HepG2 (cell line): Measurements from ENCODE around the gene SLC6A4. TPM values are rescaled to one million over a fixed set of nuclear protein-coding genes. Genes with fewer than 3 reads are reported as not detected.

Source experiments
- ATAC-seq: fragments of 200-7000 bp; cut with Tn5 transposase; 3 replicates; pipeline ENCODE4 v1.9.1; 2020; ENCODE audit warnings: mild to moderate bottlenecking, moderate library complexity
- BruUV-seq: library from RNA; stranded (reverse); fragments of 400-500 nt; replicated peaks from 2 replicates; lab custom pipeline; 2021; lab: Mats Ljungman, UMichigan
- CTCF ChIA-PET: fragments of 300-600 bp; formaldehyde crosslinking; extraction: SDS; loops from one replicate; lab custom pipeline; 2021; ENCODE audit warnings: low total read pairs, inconsistent platforms, low intra/inter-chr PET ratio; lab: Yijun Ruan, JAX
- POLR2A ChIA-PET: fragments of 350-600 bp; sonication (Branson Sonifier 250); formaldehyde crosslinking; loops from one replicate; lab custom pipeline; 2020; ENCODE audit warnings: antibody characterized with exemption, inconsistent platforms; lab: Yijun Ruan, JAX
- DNase-seq: peaks from one replicate; pipeline ENCODE4 v3.0.0-alpha.2; 2015; ENCODE audit warnings: low spot score
- FAIRE-seq: peaks from 3 replicates; lab custom pipeline; 2011; peaks lifted over from hg19 to GRCh38; lab: Jason Lieb, UNC
- H2AFZ ChIP-seq: one replicate; pipeline ENCODE4 v1.6.1; 2011; ENCODE audit warnings: low read length, inconsistent platforms
- H3K27ac ChIP-seq: fragments of 300-600 bp; 3 replicates; pipeline ENCODE4 v1.8.0; 2011; ENCODE audit warnings: mixed run types, mild to moderate bottlenecking, mixed read lengths, low read length, inconsistent platforms; ENCODE audit not compliant: insufficient read depth; ENCODE audit errors: extremely low read length
- H3K27me3 ChIP-seq, 2 experiments: fragments of 200-600 bp in 1 of 2; 2 replicates in 1 of 2; 3 replicates in 1 of 2; pipeline versions ENCODE4 v1.6.0 to v1.8.0; 2011; ENCODE audit warnings: low read length in 2 of 2, mild to moderate bottlenecking in 2 of 2, moderate library complexity in 2 of 2, inconsistent platforms in 1 of 2; ENCODE audit not compliant: insufficient read depth in 2 of 2, control insufficient read depth in 1 of 2
- H3K36me3 ChIP-seq, 2 experiments: fragments of 200-600 bp in 1 of 2; replicated peaks in 1 of 2; 2 replicates in 1 of 2; 3 replicates in 1 of 2; pipeline versions ENCODE4 v1.5.1 to v1.8.0; 2011; ENCODE audit warnings: low read length in 2 of 2, inconsistent platforms in 1 of 2; ENCODE audit not compliant: insufficient read depth in 2 of 2, control insufficient read depth in 1 of 2
- H3K4me1 ChIP-seq: 2 replicates; pipeline ENCODE4 v1.5.1; 2012; ENCODE audit warnings: low read length, inconsistent platforms; ENCODE audit not compliant: insufficient read depth
- H3K4me2 ChIP-seq: 2 replicates; pipeline ENCODE4 v1.6.0; 2011; ENCODE audit warnings: low read depth, low read length, inconsistent platforms
- H3K4me3 ChIP-seq, 3 experiments: fragments of 200-600 bp in 1 of 3; sonication (generic), shearing (Covaris generic) in 1 of 3; replicated peaks in 1 of 3; 2 replicates each; pipeline ENCODE4 v1.5.1; 2011 to 2016; ENCODE audit warnings: low read length in 3 of 3, inconsistent platforms in 2 of 3, low read depth in 2 of 3, mild to moderate bottlenecking in 2 of 3, control low read depth in 1 of 3, mixed read lengths in 1 of 3; ENCODE audit not compliant: insufficient read depth in 1 of 3
- H3K79me2 ChIP-seq: one replicate; pipeline ENCODE4 v1.6.1; 2011; ENCODE audit warnings: low read length, inconsistent platforms; ENCODE audit not compliant: insufficient read depth
- H3K9ac ChIP-seq: 2 replicates; pipeline ENCODE4 v1.6.0; 2011; ENCODE audit warnings: mild to moderate bottlenecking, low read depth, low read length, inconsistent platforms; ENCODE audit not compliant: insufficient read depth
- H3K9me3 ChIP-seq: 2 replicates; pipeline ENCODE4 v1.5.1; 2012; ENCODE audit warnings: mild to moderate bottlenecking, low read length
- H4K20me1 ChIP-seq: 2 replicates; pipeline ENCODE4 v1.6.0; 2011; ENCODE audit warnings: inconsistent platforms, mild to moderate bottlenecking, low read length, moderate library complexity; ENCODE audit not compliant: insufficient read depth
- DZIP1 ChIP-seq: sonication (generic); formaldehyde crosslinking; IDR thresholded peaks from 2 replicates; pipeline ENCODE4 v1.5.0; 2020; ENCODE audit warnings: mild to moderate bottlenecking, missing genetic modification reagents
- FOXK1 ChIP-seq: sonication (generic); formaldehyde crosslinking; IDR thresholded peaks from 2 replicates; pipeline ENCODE4 v1.4.0; 2020; ENCODE audit warnings: low read depth, missing genetic modification reagents, borderline replicate concordance
- HNF1A ChIP-seq, 2 experiments: sonication (generic) in 1 of 2; formaldehyde crosslinking in 1 of 2; IDR thresholded peaks; 2 replicates each; pipeline versions ENCODE4 v1.4.0 to v1.6.1; 2016 to 2020; ENCODE audit warnings: borderline replicate concordance in 1 of 2, low read depth in 1 of 2, mild to moderate bottlenecking in 1 of 2, missing genetic modification reagents in 1 of 2
- MTA1 ChIP-seq: sonication (generic); formaldehyde crosslinking; IDR thresholded peaks from 2 replicates; pipeline ENCODE4 v1.4.0; 2020; ENCODE audit warnings: missing genetic modification reagents, mild to moderate bottlenecking, borderline replicate concordance
- NR0B2 ChIP-seq: sonication (generic); formaldehyde crosslinking; IDR thresholded peaks from 2 replicates; pipeline ENCODE4 v1.4.0; 2020; ENCODE audit warnings: mild to moderate bottlenecking, missing genetic modification reagents
- ZHX2 ChIP-seq, 2 experiments: sonication (generic) in 1 of 2; formaldehyde crosslinking in 1 of 2; IDR thresholded peaks; 2 replicates each; pipeline versions ENCODE4 v1.6.1 to v1.9.0; 2014 to 2022; ENCODE audit warnings: antibody characterized with exemption in 1 of 2, borderline replicate concordance in 1 of 2, inconsistent platforms in 1 of 2, low read depth in 1 of 2, missing genetic modification reagents in 1 of 2
- ZMAT5 ChIP-seq: sonication (generic); formaldehyde crosslinking; IDR thresholded peaks from 2 replicates; pipeline ENCODE4 v1.5.0; 2020; ENCODE audit warnings: mild to moderate bottlenecking, low read depth, missing genetic modification reagents, borderline replicate concordance
- ZNF652 ChIP-seq: IDR thresholded peaks from 2 replicates; pipeline ENCODE4 v1.6.1; 2016; ENCODE audit warnings: low read depth, borderline replicate concordance
- WGBS: methylation state at CpG from one replicate; pipeline ENCODE4 v1.1.6; 2017; ENCODE audit warnings: low lambda C conversion rate; 5-methylcytosine and 5-hydroxymethylcytosine counted together
- in situ Hi-C: cut with HindIII; loops from 2 replicates; pipeline ENCODE4 v1.10.0; 2017; ENCODE audit warnings: low pct_unique_long_range_greater_than_20kb; ENCODE audit not compliant: extremely low pct_ligation_motif_present
- intact Hi-C: fragments of 100-400 bp; cut with micrococcal nuclease; formaldehyde crosslinking; loops from one replicate; pipeline ENCODE4 v1.10.0; 2022; ENCODE audit not compliant: unreplicated experiment
- polyA plus RNA-seq, 8 experiments: library from polyadenylated mRNA; depleted of rRNA in 3 of 8; stranded (reverse) in 7 of 8; unstranded in 1 of 8; fragments of >200 nt; fragmentation: Illumina TruSeq in 4 of 8; extraction: Trizol in 4 of 8; gene quantifications; 2 replicates each; pipeline versions ENCODE4 v1.2.1 to v1.2.3, GENCODE V29; 2011 to 2016; ENCODE audit warnings: low read depth in 4 of 8, missing spikeins in 1 of 8, mixed read lengths in 1 of 8; ENCODE audit not compliant: insufficient read depth in 1 of 8
- total RNA-seq, 5 experiments: library from RNA; depleted of rRNA; stranded (reverse); fragments of >200 nt; fragmentation: Illumina TruSeq; extraction: Trizol; gene quantifications; 2 replicates each; pipeline ENCODE4 v1.2.3, GENCODE V29; 2016; ENCODE audit warnings: low read depth in 1 of 5

SLC6A4 gene
- total and polyA plus RNA-seq, 2 of the 13 experiments (the other 11 are each of a cell fraction or from before 2014, with no cell fraction given), result 7.6 to 20.3 TPM

- DNase-seq (no peak), FAIRE-seq (no peak), ATAC-seq (no peak)
- Histone ChIP-seq H3K79me2 (no peaks in the 10 kb centered on the region), H3K4me3 (no peak overlapping the region), H4K20me1 (no peaks in the 10 kb centered on the region), H3K4me1 (peaks cover 8% of the 10 kb centered on the region; the same call in 1 of the 2 replicates), H2AFZ (no peak overlapping the region), H3K27ac (no peak overlapping the region), H3K36me3 (no peaks in the 10 kb centered on the region), H3K27me3 (no peaks in the 10 kb centered on the region), H3K9me3 (no peaks in the 10 kb centered on the region), H3K9ac (no peak overlapping the region), H3K4me2 (no peak overlapping the region)
- in situ Hi-C loops, result no loop called here
- 91% methylated on average over 3 of the region's 3 CpGs for WGBS
- ChIA-PET CTCF (no interaction called here), POLR2A (interaction anchor here (1.6 kb wide), 1 partner anchor 28 kb away, joined by 3 read pairs; no protein-coding TSS in a partner anchor)
- intact Hi-C loops, result no loop called here
- no TSS peak for BruUV-seq
- TF ChIP-seq MTA1 (CRISPR knock-in tag), result no peak
- no peak for TF ChIP-seq DZIP1 (CRISPR knock-in tag)
- TF ChIP-seq ZNF652 (CRISPR knock-in tag), result no peak
- TF ChIP-seq ZHX2 (IDR thresholded peaks at IDR 0.05; ENCODE audit: low read depth), result no peak
- no peak for TF ChIP-seq ZHX2 (CRISPR knock-in tag; IDR thresholded peaks at IDR 0.05; ENCODE audit: borderline replicate concordance)
- no peak for TF ChIP-seq ZMAT5 (CRISPR knock-in tag)
- no peak for TF ChIP-seq NR0B2 (CRISPR knock-in tag)
- no peak for TF ChIP-seq FOXK1 (CRISPR knock-in tag)
- TF ChIP-seq HNF1A (IDR thresholded peaks at IDR 0.05; ENCODE audit: low read depth), result no peak
- TF ChIP-seq HNF1A (CRISPR knock-in tag; IDR thresholded peaks at IDR 0.05; ENCODE audit: borderline replicate concordance), result no peak
These were observed 39.0 kb downstream of the SLC6A4 start for GRCh38 chr17:30196504-30196903.
